ENCODE data around the gene CCRL2. TPM values are rescaled to one million over a fixed set of nuclear protein-coding genes. Genes with fewer than 3 reads are reported as not detected.

The CCRL2 gene
- total RNA-seq, 2 experiments from 2014 or later = 4.3 to 4.5 TPM

DNA sequence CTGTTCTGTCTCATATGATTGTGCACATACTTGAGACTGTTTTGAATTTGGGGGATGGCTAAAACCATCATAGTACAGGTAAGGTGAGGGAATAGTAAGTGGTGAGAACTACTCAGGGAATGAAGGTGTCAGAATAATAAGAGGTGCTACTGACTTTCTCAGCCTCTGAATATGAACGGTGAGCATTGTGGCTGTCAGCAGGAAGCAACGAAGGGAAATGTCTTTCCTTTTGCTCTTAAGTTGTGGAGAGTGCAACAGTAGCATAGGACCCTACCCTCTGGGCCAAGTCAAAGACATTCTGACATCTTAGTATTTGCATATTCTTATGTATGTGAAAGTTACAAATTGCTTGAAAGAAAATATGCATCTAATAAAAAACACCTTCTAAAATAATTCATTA is 31.2 kb upstream of the CCRL2 start:
- Mint-ChIP-seq H3K4me1 (ENCODE audit: low read depth) (peaks cover 42% of the 10 kb centered on the region), H3K27ac (no peak overlapping the region), H3K4me3 (no peak overlapping the region), H3K36me3 (ENCODE audit: low read depth) (no peaks in the 10 kb centered on the region), H3K9me3 (no peaks in the 10 kb centered on the region), H3K27me3 (no peaks in the 10 kb centered on the region)
- H3K27me3 ChIP-seq (ENCODE audit: control insufficient read depth in 1 of 2, insufficient read depth in 2 of 2, low read length in 2 of 2) = no peaks in the 10 kb centered on the region
- H3K4me3 ChIP-seq (ENCODE audit: low read length) = peak overlapping the region; percentile 3
- H3K9me3 ChIP-seq (ENCODE audit: control insufficient read depth in 1 of 2, insufficient read depth in 1 of 2, low read length in 2 of 2) = no peaks in the 10 kb centered on the region
- ATAC-seq (ENCODE audit: poor library complexity) (no peak), DNase-seq (peak in 1 of 14 experiments; percentile 49)
- peak overlapping the region in 1 of 2 donors; percentile 26 for H3K27ac ChIP-seq (ENCODE audit: low read depth in 1 of 2, low read length in 2 of 2)
- ChIA-PET POLR2A (interaction anchor here (0.6 kb wide), 1 partner anchor 27 kb away, joined by 3 read pairs; no protein-coding TSS in a partner anchor), CTCF (interaction anchor here (1.0 kb wide), 1 partner anchor 168 kb away, joined by 3 read pairs; the partner anchor contains the start of gene CCR1)
- H3K36me3 ChIP-seq (ENCODE audit: insufficient read depth, low read length) = no peaks in the 10 kb centered on the region
- peaks cover 54% of the 10 kb centered on the region for H3K4me1 ChIP-seq (ENCODE audit: insufficient read depth, low read length)
- TF ChIP-seq, protein P1, sequence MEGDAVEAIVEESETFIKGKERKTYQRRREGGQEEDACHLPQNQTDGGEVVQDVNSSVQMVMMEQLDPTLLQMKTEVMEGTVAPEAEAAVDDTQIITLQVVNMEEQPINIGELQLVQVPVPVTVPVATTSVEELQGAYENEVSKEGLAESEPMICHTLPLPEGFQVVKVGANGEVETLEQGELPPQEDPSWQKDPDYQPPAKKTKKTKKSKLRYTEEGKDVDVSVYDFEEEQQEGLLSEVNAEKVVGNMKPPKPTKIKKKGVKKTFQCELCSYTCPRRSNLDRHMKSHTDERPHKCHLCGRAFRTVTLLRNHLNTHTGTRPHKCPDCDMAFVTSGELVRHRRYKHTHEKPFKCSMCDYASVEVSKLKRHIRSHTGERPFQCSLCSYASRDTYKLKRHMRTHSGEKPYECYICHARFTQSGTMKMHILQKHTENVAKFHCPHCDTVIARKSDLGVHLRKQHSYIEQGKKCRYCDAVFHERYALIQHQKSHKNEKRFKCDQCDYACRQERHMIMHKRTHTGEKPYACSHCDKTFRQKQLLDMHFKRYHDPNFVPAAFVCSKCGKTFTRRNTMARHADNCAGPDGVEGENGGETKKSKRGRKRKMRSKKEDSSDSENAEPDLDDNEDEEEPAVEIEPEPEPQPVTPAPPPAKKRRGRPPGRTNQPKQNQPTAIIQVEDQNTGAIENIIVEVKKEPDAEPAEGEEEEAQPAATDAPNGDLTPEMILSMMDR (IDR thresholded peaks at IDR 0.05) = no peak
- intact Hi-C loops (cut with DNase I, micrococcal nuclease) = loop anchor here in 1 of 2 experiments (5.0 kb wide), 1 partner anchor 439 kb away; no protein-coding TSS in a partner anchor

DNA sequence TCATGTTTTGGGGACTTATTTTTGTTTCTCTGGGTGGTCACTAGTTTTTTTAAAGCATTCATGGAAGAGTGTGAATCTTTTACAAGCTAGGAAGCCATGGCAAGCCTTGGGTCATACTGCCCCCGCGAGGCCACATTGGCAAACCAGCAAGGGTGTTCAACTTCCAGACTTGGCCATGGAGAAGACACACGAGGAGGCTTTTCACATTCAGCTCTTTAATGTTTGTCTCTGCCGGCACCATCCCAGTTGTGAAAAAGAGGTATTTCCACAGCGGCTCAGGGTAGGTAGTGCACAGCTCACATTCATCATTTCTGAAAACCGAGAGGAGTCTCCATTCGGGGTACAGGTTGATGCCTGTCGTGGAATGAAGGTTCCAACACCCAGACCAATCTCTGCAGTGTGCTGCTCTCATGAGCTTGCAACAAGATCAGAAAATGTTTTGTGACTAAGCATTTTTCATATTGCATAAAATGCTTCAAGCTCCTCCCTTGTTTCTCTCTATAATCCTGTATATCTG is 28.6 kb upstream of the CCRL2 start:
- Mint-ChIP-seq H3K36me3 (ENCODE audit: low read depth) (no peaks in the 10 kb centered on the region), H3K27me3 (no peaks in the 10 kb centered on the region), H3K4me1 (ENCODE audit: low read depth) (peaks cover 36% of the 10 kb centered on the region), H3K4me3 (no peak overlapping the region), H3K27ac (no peak overlapping the region), H3K9me3 (no peaks in the 10 kb centered on the region)
- ChIA-PET CTCF (interaction anchor here (1.1 to 2.5 kb wide), 13 partner anchors 10 to 618 kb away, joined by 3 to 21 read pairs (median 4); no protein-coding TSS in a partner anchor), POLR2A (interaction anchor here (0.7 to 1.4 kb wide), 2 partner anchors 9 to 310 kb away, joined by 3 to 5 read pairs; no protein-coding TSS in a partner anchor)
- H3K4me1 ChIP-seq (ENCODE audit: insufficient read depth, low read length) = peaks cover 43% of the 10 kb centered on the region
- no peaks in the 10 kb centered on the region for H3K27me3 ChIP-seq (ENCODE audit: control insufficient read depth in 1 of 2, insufficient read depth in 2 of 2, low read length in 2 of 2)
- DNase-seq = peak; percentile 37 to 77 (median 54)
- intact Hi-C loops (cut with DNase I, micrococcal nuclease) = loop anchor here (1.0 to 5.0 kb wide), 3 partner anchors 102 to 441 kb away; no protein-coding TSS in a partner anchor
- no peak overlapping the region for H3K27ac ChIP-seq (ENCODE audit: low read depth in 1 of 2, low read length in 2 of 2)
- TF ChIP-seq, protein P1 (IDR thresholded peaks at IDR 0.05) = peak; percentile 65
- H3K36me3 ChIP-seq (ENCODE audit: insufficient read depth, low read length) = no peaks in the 10 kb centered on the region
- ATAC-seq (ENCODE audit: poor library complexity) = peak; percentile 54
- no peaks in the 10 kb centered on the region for H3K9me3 ChIP-seq (ENCODE audit: control insufficient read depth in 1 of 2, insufficient read depth in 1 of 2, low read length in 2 of 2)
- no peak overlapping the region for H3K4me3 ChIP-seq (ENCODE audit: low read length)

DNA sequence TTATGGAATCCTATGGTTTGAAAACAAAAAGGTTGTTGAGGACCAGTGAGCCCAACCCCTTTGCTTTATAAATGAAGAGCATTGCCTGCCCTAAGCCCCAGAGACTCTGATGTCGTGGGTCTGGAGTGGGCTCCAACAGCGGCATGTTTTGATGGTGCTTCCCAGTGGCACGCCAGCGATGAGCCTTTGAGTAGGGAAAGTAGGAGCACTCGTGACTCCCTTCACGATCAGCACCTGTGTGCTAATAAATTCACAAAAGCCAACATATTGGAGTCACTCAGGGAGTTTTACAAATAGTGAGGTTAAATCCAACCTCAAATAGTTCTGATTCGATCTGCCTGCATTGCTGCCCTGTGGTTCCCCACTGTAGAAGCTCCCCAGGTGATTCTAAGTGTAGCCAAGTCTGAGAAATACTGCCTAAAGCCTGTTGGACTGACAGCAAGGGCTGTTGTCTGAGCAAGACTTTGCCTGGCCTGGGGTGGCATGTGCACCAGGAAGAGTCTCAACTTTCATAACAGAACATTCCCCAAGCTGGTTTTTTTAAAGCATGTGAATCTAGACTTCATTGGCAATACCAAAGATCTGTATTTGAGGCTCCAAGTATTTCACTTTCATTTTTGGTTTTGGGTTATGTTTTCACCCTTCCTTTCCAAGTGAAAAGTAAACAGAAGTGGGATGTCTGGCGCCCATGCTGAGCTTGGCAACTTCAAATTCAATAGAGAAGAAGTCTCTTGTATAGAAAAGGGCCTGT is 26.4 kb upstream of the CCRL2 start:
- DNase-seq = no peak
- peaks cover 35% of the 10 kb centered on the region for H3K4me1 ChIP-seq (ENCODE audit: insufficient read depth, low read length)
- POLR2A ChIA-PET = no interaction called here
- intact Hi-C loops (cut with DNase I, micrococcal nuclease) = no loop called here
- no peaks in the 10 kb centered on the region for H3K36me3 ChIP-seq (ENCODE audit: insufficient read depth, low read length)
- Mint-ChIP-seq H3K4me3 (no peak overlapping the region), H3K27me3 (peaks cover 6% of the 10 kb centered on the region), H3K4me1 (ENCODE audit: low read depth) (peaks cover 27% of the 10 kb centered on the region), H3K9me3 (no peaks in the 10 kb centered on the region), H3K27ac (peak overlapping the region; percentile 12), H3K36me3 (ENCODE audit: low read depth) (no peaks in the 10 kb centered on the region)
- no peaks in the 10 kb centered on the region for H3K9me3 ChIP-seq (ENCODE audit: control insufficient read depth in 1 of 2, insufficient read depth in 1 of 2, low read length in 2 of 2)
- ATAC-seq (ENCODE audit: poor library complexity) = no peak
- H3K27ac ChIP-seq (ENCODE audit: low read depth in 1 of 2, low read length in 2 of 2) = peak overlapping the region in 1 of 2 donors; percentile 14
- CTCF ChIA-PET = no interaction called here
- no peaks in the 10 kb centered on the region for H3K27me3 ChIP-seq (ENCODE audit: control insufficient read depth in 1 of 2, insufficient read depth in 2 of 2, low read length in 2 of 2)
- TF ChIP-seq, protein P1 (IDR thresholded peaks at IDR 0.05) = no peak
- no peak overlapping the region for H3K4me3 ChIP-seq (ENCODE audit: low read length)
